Fibroblast of pulmonary artery (primary cell): Measurements from ENCODE around the gene PLGRKT.
A peak's percentile ranks its signal among the peaks of the same experiment; 100 is the strongest.

ENCODE experiments used
- DNase-seq: peaks from one replicate; pipeline ENCODE4 v3.0.0-alpha.2; 2010; ENCODE audit warnings: low read depth
- H3K4me3 ChIP-seq: replicated peaks from 2 replicates; pipeline ENCODE4 v1.5.1; 2011; ENCODE audit warnings: low read depth, mild to moderate bottlenecking, control low read depth, low read length, moderate library complexity
- CTCF ChIP-seq: IDR thresholded peaks from 2 replicates; pipeline ENCODE4 v1.5.1; 2011; ENCODE audit warnings: mild to moderate bottlenecking, control low read depth, low read length, inconsistent platforms; ENCODE audit errors: missing control alignments

The PLGRKT gene

DNA sequence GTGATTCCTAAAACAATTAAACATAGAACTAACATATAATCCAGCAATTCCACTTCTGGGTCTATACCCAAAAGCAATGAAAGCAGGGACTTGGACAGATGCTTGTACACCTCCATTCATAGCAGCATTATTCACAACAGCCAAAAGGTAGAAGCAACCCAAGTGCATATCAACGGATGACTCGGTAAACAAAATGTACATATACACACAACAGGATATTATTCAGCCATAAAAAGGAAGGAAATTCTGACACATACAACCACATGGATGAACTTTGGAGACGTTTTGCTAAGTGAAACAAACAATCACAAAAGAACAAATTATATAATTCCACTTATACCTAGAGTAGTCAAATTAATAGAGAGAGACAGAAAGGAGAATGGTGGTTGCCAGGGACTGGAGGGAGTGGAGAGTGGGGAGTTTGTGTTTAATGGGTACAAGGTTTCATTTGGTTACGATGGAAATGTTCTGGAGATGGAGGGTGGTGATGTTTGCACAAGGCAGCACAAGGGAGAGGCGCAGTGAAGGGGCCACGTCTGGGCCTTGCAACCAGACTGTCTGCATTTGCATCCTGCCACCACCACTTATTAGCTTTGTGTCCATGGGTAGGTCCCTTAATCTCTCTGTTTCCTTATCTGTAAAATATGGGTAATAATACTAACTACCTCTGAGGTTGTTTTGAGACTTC, 61.8 kb downstream of the PLGRKT start:
- DNase-seq = peak; percentile 35
- H3K4me3 ChIP-seq = no peak overlapping the region
- TF ChIP-seq CTCF = no peak

GRCh38 chr9:5375091-5375490, 62.6 kb downstream of the PLGRKT start:
- H3K4me3 ChIP-seq = no peak overlapping the region
- DNase-seq = peak; percentile 41
- TF ChIP-seq CTCF = no peak

- DNase-seq = peak; percentile 52
- no peak for TF ChIP-seq CTCF
- H3K4me3 ChIP-seq = no peak overlapping the region
Observed at GRCh38 chr9:5364294-5365024, 73.3 kb downstream of the PLGRKT start.

DNA sequence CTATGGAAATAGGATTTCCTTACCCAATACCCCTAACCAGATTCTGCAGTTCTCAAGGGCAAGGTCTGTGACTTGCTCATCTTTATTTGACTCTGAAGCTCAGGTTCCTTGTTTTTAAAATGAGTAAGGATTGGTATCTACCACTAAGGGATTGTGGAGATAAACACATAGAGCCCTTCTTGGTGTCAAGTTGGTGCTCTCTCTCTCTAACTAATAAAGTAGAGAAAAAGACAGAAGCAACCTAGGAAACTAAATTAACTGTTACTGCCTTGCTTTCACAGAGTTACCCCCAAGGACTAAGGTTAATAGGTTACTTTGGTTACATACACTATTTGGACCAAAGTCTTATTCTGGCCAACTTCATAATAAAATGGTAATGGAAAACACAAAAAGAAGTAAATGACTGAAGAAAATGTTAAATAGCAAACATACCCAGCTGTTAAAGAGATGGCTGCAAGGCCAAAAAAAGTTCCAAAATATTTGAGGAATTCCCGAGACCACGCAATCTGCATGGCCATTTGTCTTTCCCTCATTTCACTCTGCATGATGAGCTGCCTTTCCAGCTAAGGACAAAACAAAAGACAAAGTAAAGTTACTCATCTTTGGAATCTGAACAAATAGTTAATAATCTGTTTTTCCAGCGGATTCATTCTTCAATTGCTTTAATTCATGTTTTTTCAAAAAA, 76.3 kb downstream of the PLGRKT start:
- no peak overlapping the region for H3K4me3 ChIP-seq
- no peak for TF ChIP-seq CTCF
- DNase-seq = no peak

DNA sequence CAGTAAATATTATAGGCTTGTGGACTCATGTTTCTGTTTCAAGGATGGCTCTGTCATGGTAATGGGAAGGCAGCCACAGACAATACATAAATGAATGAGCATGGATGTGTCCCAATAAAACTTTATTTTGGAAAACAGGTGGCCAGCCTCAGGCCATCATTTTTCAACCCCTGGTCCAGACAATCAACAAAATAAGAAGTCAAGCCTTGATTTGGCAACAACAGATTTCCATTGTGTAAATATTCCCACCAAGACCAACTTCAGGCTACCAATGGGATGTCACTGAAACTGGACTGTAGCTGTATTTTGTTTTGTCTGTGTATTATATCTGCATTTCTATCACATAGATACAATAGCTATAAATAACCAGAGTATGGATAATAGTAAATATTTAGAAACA, 77.4 kb downstream of the PLGRKT start:
- no peak overlapping the region for H3K4me3 ChIP-seq
- no peak for TF ChIP-seq CTCF
- DNase-seq = no peak

DNA sequence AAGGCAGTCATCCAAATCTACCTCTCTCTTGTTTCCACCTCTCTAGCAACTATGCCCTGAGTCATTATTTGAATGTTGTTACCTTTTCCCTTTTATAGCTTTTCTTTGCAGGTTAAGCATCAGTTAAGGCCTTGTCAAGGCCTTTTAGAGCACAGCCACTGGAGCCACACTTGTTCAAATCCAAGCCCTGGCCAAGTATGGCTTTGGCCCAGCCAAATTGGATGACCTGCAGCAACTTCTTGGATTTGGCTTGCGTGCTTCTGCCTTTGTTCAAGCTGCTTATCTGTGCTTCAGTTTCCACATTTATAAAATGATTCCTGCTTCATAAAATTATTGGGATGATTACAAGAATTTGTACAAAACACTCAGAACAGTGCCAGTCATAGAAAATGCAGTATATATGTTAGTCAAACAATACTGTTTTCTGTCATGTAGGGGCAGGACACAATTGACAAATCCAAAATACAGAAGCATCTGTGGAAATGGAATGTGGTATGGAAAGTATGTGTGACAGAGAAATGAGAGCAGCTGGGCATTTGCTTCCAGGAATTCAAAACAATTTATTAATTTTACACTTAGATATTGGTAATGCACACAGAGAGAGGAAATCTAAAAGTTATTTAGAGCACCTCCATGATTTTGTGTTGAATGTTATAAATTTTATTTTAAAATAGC, 80.2 kb downstream of the PLGRKT start:
- no peak overlapping the region for H3K4me3 ChIP-seq
- no peak for DNase-seq
- no peak for TF ChIP-seq CTCF
